HG03378 (cell line): ENCODE results near the gene ZNF366.

Experiments
- ATAC-seq: cut with Tn5 transposase; IDR thresholded peaks from one replicate; pipeline ENCODE4 v1.9.1; 2021; ENCODE audit warnings: mild to moderate bottlenecking, moderate library complexity; ENCODE audit not compliant: unreplicated experiment

Gene ZNF366

DNA sequence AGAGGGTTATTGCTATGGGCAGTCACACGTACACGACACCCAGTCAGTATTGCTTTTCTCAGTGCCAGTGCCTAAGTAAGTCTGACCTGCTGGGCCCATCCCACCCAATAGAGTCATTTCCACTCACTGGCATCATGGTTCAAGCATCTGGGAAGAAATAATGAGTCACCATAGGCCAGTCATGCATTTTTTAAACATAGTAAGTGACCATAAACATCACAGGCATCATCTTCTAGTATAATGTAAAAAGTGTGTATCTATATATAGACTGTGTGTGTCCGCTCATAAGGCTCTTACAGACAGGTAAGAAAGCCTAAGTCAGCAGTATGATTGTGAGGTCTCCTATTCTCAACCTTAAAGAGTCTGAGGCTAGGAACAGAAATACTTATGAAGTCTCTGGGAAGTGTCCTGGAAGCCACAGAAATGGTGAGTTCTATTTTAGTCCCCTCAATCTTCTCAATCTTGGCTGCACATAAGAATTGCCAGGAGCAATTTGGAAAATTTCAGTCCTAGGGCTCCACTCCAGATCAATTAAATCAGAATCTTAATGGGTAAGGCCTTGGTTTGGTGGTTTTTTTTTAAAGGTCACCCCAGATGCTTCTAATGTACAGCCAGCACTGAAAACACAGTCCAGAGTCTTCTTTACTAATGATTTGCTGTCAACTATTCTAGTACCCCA lies 65.2 kb downstream of the ZNF366 start:
- ATAC-seq, result no peak

DNA sequence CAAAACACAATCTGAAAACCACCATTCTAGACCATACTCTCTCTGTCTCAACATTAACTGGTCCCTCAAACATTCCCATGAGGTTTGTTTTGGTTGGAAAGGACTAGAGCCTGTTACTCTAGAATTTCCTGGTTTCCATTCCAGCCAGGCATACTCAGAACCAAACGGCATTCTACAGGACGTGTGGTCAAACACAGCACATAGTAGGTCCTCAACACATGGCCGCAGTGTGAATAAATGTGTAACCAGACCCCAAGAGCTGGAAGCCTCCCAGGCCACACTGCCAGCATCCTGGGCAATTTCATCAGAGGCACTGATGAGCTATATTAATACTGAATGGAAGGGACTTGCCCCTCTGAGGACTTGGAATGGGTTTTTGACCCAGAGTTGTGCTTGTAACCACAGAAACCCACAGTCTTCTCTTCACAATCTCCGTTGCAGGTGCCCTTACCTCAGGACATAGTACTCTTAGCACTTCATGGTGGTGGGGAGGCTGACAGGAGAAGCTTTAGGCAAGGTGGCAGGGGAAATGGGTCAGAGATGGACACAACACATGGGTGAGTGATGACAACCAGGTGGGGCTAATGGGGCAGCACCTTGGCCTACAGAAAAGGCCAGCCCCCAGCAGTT lies 66.0 kb downstream of the ZNF366 start:
- no peak for ATAC-seq

DNA sequence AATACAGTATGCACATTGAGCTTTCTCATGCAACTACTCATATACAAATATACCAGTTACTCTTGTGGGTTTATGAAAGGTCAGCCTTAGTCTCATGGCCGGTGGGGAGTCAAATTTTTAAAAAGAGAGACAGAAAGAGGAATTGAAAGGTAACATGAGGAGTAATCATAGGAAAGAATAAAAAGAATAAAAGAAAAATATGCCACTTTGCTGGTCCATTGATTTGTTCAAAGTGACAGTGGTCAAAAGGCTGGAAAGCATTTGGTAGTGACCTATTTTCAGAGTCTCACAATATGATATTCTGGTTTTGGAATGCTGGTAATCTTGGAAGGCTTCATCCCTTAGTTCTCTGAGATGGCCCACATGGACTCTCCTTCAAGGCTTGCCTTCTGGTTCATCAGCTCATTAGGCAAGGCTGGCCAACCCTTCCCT lies 67.0 kb downstream of the ZNF366 start:
- ATAC-seq, result no peak

GRCh38 chr5:72439192-72439591 lies 68.0 kb downstream of the ZNF366 start:
- ATAC-seq, result no peak

- ATAC-seq, result no peak
Observed at GRCh38 chr5:72438141-72438540, 69.1 kb downstream of the ZNF366 start.

GRCh38 chr5:72436796-72437471 lies 70.3 kb downstream of the ZNF366 start:
- ATAC-seq, result no peak

DNA sequence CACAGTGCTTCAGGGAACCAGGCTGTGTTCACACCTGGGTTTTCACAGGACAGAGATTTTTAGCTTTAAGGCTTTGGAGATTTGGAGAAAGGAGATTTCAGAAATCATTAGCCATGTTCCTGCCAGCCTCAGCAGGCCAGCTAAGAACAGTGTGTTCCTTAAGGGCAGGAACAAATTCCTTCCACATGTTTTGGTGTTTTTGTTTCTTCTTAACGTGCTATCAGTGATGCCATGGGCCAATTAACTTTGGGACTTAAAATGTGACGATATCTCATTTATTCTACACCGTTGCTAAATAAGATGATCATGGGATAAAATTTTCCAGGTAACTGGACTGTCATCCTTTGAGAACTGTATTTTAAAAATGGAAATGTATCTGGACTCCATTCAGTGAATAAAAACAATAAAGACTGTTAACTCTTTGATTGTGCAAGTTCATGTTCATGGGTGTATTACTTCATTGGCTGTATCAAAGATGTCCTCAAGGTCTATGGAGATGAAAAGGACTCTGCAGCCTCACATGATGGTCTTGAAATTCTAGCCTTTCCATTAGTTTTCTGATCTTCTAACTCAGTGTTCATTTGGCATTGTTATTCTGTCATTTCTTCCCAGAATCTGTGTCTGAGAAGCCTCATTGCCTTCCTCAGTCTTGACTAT lies 72.3 kb downstream of the ZNF366 start:
- no peak for ATAC-seq

- no peak for ATAC-seq
Observed at GRCh38 chr5:72434056-72434780, 73.0 kb downstream of the ZNF366 start.

GRCh38 chr5:72433522-72433921 lies 73.7 kb downstream of the ZNF366 start:
- no peak for ATAC-seq

DNA sequence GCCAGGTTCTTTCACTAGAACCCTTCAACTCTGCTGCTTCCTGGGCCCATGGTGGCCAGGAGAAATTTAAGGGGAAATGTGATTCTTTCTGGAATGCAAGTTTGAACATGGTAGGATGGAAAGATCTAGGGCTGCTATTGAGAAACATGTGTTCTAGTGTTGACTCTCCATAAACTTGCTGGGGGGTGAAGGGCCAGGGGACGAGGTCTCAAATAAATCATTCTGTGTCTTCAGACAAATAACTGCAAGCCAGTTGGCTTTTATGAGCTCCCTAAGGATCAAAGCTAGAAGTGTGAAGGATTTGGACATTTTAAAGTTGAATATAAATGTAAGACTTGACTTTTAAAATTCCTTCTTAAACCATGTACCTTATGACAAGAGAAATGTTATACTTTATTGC lies 78.5 kb downstream of the ZNF366 start:
- ATAC-seq, result no peak

GRCh38 chr5:72427488-72428437 lies 79.4 kb downstream of the ZNF366 start:
- no peak for ATAC-seq

DNA sequence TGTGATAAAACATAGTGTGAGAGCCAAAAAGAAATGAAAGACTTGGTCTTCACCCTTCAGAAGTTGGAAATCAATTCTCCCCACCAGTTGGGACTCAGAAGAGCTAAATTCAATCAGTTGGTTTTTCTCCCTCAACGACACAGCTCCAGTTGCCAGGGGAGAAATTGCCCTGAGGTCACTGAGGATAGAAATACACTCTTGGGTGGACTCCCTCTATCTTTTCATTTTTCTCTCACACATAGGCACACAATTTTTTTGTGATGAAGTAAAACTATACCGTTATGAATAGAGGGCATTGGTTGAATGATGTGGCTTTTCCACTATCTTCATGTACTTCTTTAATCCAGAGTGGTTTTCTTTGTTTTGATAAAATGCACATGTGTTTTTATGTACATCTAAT lies 80.2 kb downstream of the ZNF366 start:
- ATAC-seq, result no peak

DNA sequence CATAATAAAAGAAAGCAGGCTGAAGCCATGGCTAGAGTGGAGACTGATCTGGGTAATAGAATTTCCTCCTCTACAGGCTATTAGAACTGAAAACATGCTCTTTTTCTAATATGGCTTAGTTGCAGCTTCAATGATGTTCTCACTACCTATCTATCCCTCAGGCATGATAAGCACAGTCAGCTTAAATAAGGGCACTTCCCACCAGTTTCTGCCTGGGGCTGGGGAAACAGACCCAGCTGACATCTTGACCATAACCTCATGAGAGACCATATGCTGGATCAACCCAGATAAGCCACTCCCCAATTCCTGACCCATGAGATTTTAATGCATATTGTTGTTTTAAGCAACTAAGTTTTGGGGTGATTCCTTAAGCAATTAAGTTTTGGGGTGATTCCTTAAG lies 81.2 kb downstream of the ZNF366 start:
- no peak for ATAC-seq

DNA sequence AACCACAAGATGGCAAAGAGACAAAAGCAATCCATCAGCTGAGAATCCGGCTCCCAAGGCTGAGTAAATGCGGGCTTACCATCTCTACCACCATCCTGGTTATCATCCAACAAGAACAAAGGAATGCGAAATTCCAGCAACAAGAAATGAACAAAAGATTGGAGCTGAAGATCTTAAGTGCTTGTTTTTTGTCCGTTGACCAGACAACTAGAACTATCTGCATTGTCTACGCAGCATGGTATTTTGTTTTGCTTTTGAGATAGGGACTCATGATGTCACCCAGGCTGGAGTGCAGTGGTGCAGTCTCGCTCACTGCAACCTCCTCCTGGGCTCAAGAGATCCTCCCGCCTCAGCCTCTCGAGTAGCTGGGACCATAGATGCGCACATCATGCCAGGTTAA lies 88.9 kb downstream of the ZNF366 start:
- no peak for ATAC-seq

DNA sequence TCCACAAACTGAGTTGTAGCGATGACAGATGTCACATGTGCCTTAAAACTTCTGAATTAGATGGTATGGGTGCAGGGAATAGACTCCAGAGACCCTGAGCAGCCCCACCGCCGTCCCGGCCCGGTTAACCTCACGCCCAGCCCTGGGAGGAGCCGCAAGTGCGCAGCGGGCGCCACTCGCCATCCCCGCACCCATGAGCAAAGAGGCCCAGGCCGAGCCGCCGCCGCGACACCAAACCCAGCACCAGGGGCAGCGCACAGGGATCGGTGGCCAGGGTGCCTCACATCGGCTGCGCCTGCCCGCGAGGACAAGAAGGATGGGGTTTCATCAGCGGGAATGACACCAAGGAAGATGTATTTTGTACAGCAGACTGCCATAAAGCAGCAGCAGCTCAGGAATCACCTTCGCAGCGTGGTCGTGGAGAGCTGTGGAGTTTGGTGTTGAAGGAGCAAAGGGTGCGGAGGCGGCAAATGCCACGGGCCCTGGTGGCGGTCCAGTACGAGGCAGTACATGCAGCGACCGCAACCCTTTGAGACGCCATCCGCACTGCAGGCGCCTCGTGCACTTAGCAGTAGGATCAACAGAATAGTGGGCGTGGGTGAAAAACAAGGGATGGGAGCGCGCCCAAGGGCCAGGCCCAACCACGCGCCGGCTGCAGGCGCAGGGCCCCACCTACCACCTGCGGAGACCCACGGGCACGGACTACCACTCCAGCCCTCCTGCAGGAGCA lies 89.7 kb downstream of the ZNF366 start:
- ATAC-seq, result no peak

GRCh38 chr5:72415616-72416325 lies 91.4 kb downstream of the ZNF366 start:
- no peak for ATAC-seq

GRCh38 chr5:72412283-72413055 lies 94.7 kb downstream of the ZNF366 start:
- ATAC-seq, result no peak
